ENCODE data around the gene LUZP1.

LUZP1 gene

DNA sequence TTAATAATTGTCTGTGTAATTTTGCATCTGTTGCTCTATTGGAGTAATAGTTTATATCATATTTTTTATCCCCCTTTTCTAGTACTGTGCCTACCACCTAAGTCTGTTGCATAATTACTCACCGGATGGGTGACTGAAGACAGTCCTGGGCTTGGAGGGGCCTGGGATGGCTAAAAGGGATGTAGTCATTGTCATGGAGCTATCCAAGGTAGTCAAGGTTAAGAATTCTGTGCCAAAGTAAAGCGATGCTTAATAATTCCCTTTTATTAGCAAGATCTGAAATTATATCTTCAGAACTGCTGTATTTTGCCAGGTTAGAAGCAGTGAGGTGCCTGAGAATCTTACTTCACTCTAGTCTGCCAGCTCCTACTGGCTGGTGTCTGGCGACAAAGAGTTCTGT lies 87.8 kb downstream of the LUZP1 start:
- TF ChIP-seq, protein P1, sequence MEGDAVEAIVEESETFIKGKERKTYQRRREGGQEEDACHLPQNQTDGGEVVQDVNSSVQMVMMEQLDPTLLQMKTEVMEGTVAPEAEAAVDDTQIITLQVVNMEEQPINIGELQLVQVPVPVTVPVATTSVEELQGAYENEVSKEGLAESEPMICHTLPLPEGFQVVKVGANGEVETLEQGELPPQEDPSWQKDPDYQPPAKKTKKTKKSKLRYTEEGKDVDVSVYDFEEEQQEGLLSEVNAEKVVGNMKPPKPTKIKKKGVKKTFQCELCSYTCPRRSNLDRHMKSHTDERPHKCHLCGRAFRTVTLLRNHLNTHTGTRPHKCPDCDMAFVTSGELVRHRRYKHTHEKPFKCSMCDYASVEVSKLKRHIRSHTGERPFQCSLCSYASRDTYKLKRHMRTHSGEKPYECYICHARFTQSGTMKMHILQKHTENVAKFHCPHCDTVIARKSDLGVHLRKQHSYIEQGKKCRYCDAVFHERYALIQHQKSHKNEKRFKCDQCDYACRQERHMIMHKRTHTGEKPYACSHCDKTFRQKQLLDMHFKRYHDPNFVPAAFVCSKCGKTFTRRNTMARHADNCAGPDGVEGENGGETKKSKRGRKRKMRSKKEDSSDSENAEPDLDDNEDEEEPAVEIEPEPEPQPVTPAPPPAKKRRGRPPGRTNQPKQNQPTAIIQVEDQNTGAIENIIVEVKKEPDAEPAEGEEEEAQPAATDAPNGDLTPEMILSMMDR (IDR thresholded peaks at IDR 0.05; ENCODE audit: low read depth, low read length) = no peak
- H3K4me3 ChIP-seq (ENCODE audit: low read depth, low read length) = no peak overlapping the region

DNA sequence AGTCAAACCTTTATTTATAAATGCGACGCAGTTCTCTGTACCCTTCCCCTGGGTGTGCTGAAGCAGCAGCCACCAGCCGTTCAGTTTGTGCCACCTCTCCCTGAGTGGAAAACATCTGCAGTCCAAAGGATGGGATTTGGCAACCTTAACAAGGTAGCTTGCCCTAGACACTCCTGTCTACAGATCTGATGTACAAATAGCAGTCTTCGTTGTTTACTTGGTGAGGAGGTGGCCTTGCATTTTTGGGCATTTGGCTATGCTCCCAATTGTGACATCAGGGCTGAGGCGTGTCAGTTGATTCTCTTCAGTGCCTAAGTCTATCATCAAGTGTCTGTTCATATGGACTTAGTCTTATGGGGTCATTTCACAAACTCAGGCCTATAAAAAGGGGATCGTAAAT lies 89.6 kb downstream of the LUZP1 start:
- no peak overlapping the region for H3K4me3 ChIP-seq (ENCODE audit: low read depth, low read length)
- TF ChIP-seq, protein P1 (IDR thresholded peaks at IDR 0.05; ENCODE audit: low read depth, low read length) = no peak

DNA sequence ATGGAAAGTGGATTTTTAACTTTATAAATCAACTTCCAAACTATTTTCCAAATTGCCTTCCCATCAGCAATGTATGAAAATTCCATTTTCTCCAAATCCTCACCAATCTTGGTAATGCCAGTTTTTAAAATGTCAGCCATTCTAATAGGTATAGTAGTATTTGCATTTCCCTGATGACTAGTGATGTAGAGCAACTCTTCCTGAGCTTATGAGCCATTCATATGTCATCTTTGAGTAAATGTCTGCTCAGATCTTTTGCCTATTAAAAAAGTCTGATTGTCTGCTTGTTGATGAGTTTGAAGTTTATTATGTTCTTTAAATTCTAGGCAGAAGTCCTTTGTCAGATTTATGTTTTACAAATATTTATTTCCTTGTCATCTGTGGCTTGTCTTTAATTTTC lies 94.6 kb downstream of the LUZP1 start:
- TF ChIP-seq, protein P1 (IDR thresholded peaks at IDR 0.05; ENCODE audit: low read depth, low read length) = no peak
- H3K4me3 ChIP-seq (ENCODE audit: low read depth, low read length) = no peak overlapping the region

DNA sequence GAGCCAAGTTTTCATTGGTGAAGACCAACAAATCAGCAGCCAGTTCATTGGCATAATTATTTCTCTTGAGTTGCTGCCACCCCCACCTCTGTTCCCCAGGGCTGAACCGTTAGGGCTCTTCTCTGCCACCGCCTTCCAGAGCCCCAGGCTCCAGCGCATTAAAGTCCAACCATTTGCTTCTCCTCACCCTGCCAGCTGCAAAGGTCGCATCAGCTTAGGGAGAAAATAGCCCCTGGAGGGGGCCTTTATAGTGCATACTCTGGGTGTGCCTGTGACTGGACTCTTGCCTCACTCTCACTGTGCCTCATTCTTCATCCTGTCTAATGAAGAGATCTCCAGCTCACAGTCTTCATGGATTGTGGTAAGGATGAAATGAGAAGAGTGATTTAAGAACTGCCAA lies 99.0 kb downstream of the LUZP1 start:
- TF ChIP-seq, protein P1 (IDR thresholded peaks at IDR 0.05; ENCODE audit: low read depth, low read length) = no peak
- no peak overlapping the region for H3K4me3 ChIP-seq (ENCODE audit: low read depth, low read length)

DNA sequence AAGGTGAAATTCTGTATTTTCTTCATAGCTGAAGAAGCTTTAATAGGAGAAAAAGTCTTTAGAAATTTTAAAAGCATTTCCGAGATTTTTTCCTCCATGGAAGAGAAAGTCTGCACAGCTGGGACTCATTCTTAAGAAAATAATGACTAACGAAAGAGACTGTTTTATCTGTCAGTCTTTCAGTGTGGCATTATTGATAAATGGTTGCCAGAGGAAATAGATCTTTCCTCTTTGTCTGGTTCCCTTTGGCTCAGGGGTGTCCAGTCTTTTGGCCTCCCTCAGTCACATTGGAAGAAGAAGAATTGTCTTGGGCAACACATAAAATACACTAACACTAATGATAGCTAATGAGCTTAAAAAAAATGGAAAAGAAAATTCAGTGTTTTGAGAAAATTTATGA lies 99.5 kb downstream of the LUZP1 start:
- no peak overlapping the region for H3K4me3 ChIP-seq (ENCODE audit: low read depth, low read length)
- TF ChIP-seq, protein P1 (IDR thresholded peaks at IDR 0.05; ENCODE audit: low read depth, low read length) = no peak

DNA sequence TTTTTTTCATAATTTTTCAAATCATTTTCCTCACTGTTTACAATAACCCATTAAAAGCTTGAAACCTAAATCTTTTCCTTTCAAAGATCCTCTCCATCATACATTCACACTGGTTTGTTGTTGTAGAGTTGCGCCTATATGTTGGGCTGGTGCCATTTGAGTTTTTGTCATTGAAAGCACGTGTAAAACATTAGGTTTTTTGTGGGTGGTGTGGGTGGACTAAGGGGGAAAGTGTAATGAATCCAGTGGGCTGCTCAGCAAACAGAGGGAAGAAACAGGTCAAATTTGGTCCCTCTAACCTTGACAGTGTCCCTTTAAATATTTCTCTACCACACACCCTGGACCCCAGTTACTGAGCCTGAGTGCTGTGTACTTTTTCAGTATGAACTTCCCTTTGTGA lies 102.6 kb downstream of the LUZP1 start:
- no peak overlapping the region for H3K4me3 ChIP-seq (ENCODE audit: low read depth, low read length)
- TF ChIP-seq, protein P1 (IDR thresholded peaks at IDR 0.05; ENCODE audit: low read depth, low read length) = no peak

DNA sequence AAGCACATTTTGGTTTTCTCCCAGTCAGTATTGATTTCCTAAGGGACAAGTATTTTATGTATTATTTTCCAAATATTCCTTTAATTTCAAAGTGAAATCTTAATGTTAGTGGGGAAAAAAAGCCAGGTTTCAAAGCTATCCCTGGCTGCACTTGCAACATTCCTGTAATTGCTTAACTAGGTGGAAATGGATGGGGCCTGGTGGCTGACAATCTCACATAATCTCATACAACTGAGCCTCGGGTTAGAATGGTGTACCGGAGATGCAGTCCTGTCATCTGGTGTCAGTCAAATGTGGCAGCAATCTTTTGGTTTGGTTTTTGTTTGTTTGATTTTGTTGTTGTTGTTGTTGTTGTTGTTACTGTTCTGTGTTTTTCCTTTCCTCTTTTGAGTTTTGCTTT lies 103.3 kb downstream of the LUZP1 start:
- TF ChIP-seq, protein P1 (IDR thresholded peaks at IDR 0.05; ENCODE audit: low read depth, low read length) = no peak
- H3K4me3 ChIP-seq (ENCODE audit: low read depth, low read length) = no peak overlapping the region

Data from WI38 (cell line).